PFSK-1 (cell line): ENCODE measurements around the gene KIAA1755.

Experiments used
- FOXP2 ChIP-seq: optimal IDR thresholded peaks from 2 replicates; pipeline ENCODE3; 2011; ENCODE audit warnings: borderline replicate concordance, control low read depth, inconsistent platforms; ENCODE audit not compliant: insufficient read depth; ENCODE audit errors: extremely low read length, extremely low read depth
- POLR2AphosphoS5 ChIP-seq: IDR thresholded peaks from 2 replicates; pipeline ENCODE4 v1.6.1; 2012; ENCODE audit warnings: low read depth, mild to moderate bottlenecking, control low read depth, low read length, moderate library complexity
- REST ChIP-seq, 2 experiments: IDR thresholded peaks; 2 replicates each; pipeline versions ENCODE4 v1.6.1 to v1.8.0; 2011 to 2012; ENCODE audit warnings: low read depth in 2 of 2, low read length in 2 of 2, control low read depth in 1 of 2, inconsistent platforms in 1 of 2, mild to moderate bottlenecking in 1 of 2, moderate library complexity in 1 of 2; ENCODE audit not compliant: insufficient read depth in 1 of 2
- SIN3A ChIP-seq: IDR thresholded peaks from 2 replicates; pipeline ENCODE4 v1.6.1; 2012; ENCODE audit warnings: mild to moderate bottlenecking, low read length, moderate library complexity, borderline replicate concordance; ENCODE audit not compliant: insufficient read depth
- TAF1 ChIP-seq: IDR thresholded peaks from 2 replicates; pipeline ENCODE4 v1.6.1; 2012; ENCODE audit warnings: low read length, control low read depth, borderline replicate concordance; ENCODE audit not compliant: insufficient read depth

The KIAA1755 gene

GRCh38 chr20:38306379-38306778, 45.8 kb upstream of the KIAA1755 start:
- 0 out of 2 replicates have a peak, but pooled peaks have one; percentile 28 for TF ChIP-seq POLR2AphosphoS5
- no peak for TF ChIP-seq TAF1

DNA sequence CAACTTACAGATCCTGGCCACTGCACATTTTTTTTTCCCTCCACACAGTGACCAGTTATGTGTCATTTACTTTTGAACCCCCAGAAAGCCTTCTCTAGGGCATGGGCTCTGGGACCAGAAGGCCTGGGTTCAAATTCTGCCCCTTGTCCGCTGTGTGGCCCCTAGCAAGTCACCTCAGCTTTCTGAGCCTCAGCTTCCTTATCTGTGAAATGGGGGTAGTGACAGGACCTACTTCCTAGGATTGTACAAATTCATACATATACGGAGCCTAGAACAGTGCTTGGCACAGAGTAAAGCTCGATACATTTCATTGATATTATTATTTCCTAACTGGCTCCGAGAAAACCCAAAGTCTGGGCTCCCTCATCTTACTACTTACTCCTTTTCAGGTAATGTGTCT, 45.0 kb upstream of the KIAA1755 start:
- TF ChIP-seq FOXP2 (no peak), SIN3A (no peak), REST (IDR thresholded peaks at IDR 0.05; ENCODE audit: insufficient read depth in 1 of 2, low read depth in 2 of 2, low read length in 2 of 2) (no peak)

DNA sequence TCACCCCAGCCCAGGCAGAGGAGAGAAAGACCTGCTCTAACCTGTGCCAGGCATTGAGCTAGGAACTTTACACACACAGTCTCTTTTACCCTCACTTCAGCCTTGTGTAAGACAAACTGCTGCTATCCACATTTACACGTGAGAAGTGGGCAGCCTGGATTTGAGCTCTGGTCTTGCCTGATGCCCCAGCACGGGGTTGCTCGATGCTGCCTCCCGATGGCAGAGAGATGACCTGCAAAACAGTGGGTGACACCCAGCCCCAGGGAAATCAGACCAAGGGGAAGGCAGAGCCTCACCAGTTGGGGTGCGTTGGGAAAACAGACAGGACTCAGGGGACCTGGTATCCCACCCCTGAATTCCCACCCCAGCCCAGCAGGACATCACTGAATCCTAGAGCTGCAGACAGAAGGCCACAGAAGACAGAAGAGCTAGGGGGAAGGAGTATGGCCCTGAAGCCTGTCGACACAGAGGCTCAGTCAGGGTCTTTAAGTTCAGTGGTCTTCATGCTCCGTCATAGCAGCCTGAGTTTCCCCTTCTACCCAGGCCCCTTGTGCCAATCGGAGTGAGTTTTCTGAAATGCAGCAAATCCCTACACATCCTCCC, 44.4 kb upstream of the KIAA1755 start:
- no peak for TF ChIP-seq FOXP2
- TF ChIP-seq POLR2AphosphoS5, result no peak
- no peak for TF ChIP-seq REST (IDR thresholded peaks at IDR 0.05; ENCODE audit: insufficient read depth in 1 of 2, low read depth in 2 of 2, low read length in 2 of 2)
- TF ChIP-seq TAF1, result no peak
- no peak for TF ChIP-seq SIN3A

GRCh38 chr20:38303908-38304379, 43.4 kb upstream of the KIAA1755 start, which contains the start of gene BPI:
Gene BPI (plus strand): TSS chr20:38304156. CDS start chr20:38304224, 68 bp downstream.
- TF ChIP-seq REST (IDR thresholded peaks at IDR 0.05; ENCODE audit: insufficient read depth in 1 of 2, low read depth in 2 of 2, low read length in 2 of 2), result no peak
- no peak for TF ChIP-seq TAF1
- no peak for TF ChIP-seq FOXP2

GRCh38 chr20:38302786-38303185, 42.3 kb upstream of the KIAA1755 start:
- no peak for TF ChIP-seq POLR2AphosphoS5
- TF ChIP-seq FOXP2, result no peak
- no peak for TF ChIP-seq REST (IDR thresholded peaks at IDR 0.05; ENCODE audit: insufficient read depth in 1 of 2, low read depth in 2 of 2, low read length in 2 of 2)
- no peak for TF ChIP-seq TAF1
- no peak for TF ChIP-seq SIN3A
